Ovary (tissue), 3 donors: Measurements from ENCODE around the gene ARCN1.

ENCODE experiments used
- CTCF ChIP-seq, 3 donors: fragments of 450-650 bp in 2 of 3; fragments of 200-600 bp in 1 of 3; IDR thresholded peaks; one replicate each; pipeline versions ENCODE4 v1.5.1 to v1.8.0; 2016 to 2022; ENCODE audit warnings: antibody characterized with exemption in 3 of 3, mild to moderate bottlenecking in 1 of 3
- POLR2A ChIP-seq: fragments of 450-650 bp; IDR thresholded peaks from one replicate; pipeline ENCODE4 v1.6.1; 2017; ENCODE audit warnings: antibody characterized with exemption, mild to moderate bottlenecking, moderate library complexity
- donor health status: DM: no; HTN: no; CAD: no.

- TF ChIP-seq CTCF (IDR thresholded peaks at IDR 0.05) (no peak), POLR2A (no peak)
Observed at GRCh38 chr11:118552341-118552740, 19.9 kb upstream of the ARCN1 start.
